ENCODE measurements around the gene VSIG10.

Gene VSIG10

GRCh38 chr12:118103601-118104382, at the start of gene VSIG10:
Gene VSIG10 (minus strand): TSS chr12:118104011. CDS start chr12:118103671, 340 bp downstream.
- ChIA-PET CTCF (interaction anchor here (1.3 to 1.5 kb wide), 2 partner anchors 17 to 59 kb away, joined by 4 to 5 read pairs; no protein-coding TSS in a partner anchor), POLR2A (interaction anchor here (1.4 kb wide), 1 partner anchor 32 kb away, joined by 6 read pairs; the partner anchor contains the start of gene PEBP1)
- TF ChIP-seq CTCF (IDR thresholded peaks at IDR 0.05; ENCODE audit: insufficient read depth, low read length, missing control alignments) = no peak
- peak within 1 kb of the TSS; percentile 75 for H3K4me3 ChIP-seq (ENCODE audit: low read depth, low read length)
- DNase-seq (ENCODE audit: low read depth, low spot score) = no peak

- no peak for TF ChIP-seq CTCF (IDR thresholded peaks at IDR 0.05; ENCODE audit: insufficient read depth, low read length, missing control alignments)
- ChIA-PET CTCF (interaction anchor here (0.7 to 1.7 kb wide), 3 partner anchors 14 to 225 kb away, joined by 3 to 4 read pairs (median 3); partner anchors contain the start of gene SUDS3), POLR2A (interaction anchor here (0.5 to 0.9 kb wide), 2 partner anchors 16 to 59 kb away, joined by 3 read pairs; partner anchors contain the start of gene PEBP1)
- no peak for DNase-seq (ENCODE audit: low read depth, low spot score)
- no peak overlapping the region for H3K4me3 ChIP-seq (ENCODE audit: low read depth, low read length)
Measured at GRCh38 chr12:118151755-118152154, 47.9 kb upstream of the VSIG10 start.

- no peak for TF ChIP-seq CTCF (IDR thresholded peaks at IDR 0.05; ENCODE audit: insufficient read depth, low read length, missing control alignments)
- ChIA-PET POLR2A (no interaction called here), CTCF (interaction anchor here (1.7 to 2.8 kb wide), 3 partner anchors 11 to 31 kb away, joined by 3 to 16 read pairs (median 5); no protein-coding TSS in a partner anchor)
- no peak for DNase-seq (ENCODE audit: low read depth, low spot score)
- no peak overlapping the region for H3K4me3 ChIP-seq (ENCODE audit: low read depth, low read length)
Measured at GRCh38 chr12:118150625-118151024, 46.8 kb upstream of the VSIG10 start.

- ChIA-PET POLR2A (no interaction called here), CTCF (interaction anchor here (1.0 to 2.8 kb wide), 4 partner anchors 9 to 230 kb away, joined by 3 to 16 read pairs (median 5); partner anchors contain the start of gene SUDS3)
- H3K4me3 ChIP-seq (ENCODE audit: low read depth, low read length) = no peak overlapping the region
- TF ChIP-seq CTCF (IDR thresholded peaks at IDR 0.05; ENCODE audit: insufficient read depth, low read length, missing control alignments) = no peak
- DNase-seq (ENCODE audit: low read depth, low spot score) = no peak
Measured at GRCh38 chr12:118148287-118148686, 44.5 kb upstream of the VSIG10 start.

- CTCF ChIA-PET = interaction anchor here (1.2 kb wide), 1 partner anchor 38 kb away, joined by 3 read pairs; no protein-coding TSS in a partner anchor
- no peak for TF ChIP-seq CTCF (IDR thresholded peaks at IDR 0.05; ENCODE audit: insufficient read depth, low read length, missing control alignments)
Measured at GRCh38 chr12:118145798-118146156, 42.0 kb upstream of the VSIG10 start.

GRCh38 chr12:118145113-118145797, 41.4 kb upstream of the VSIG10 start:
- no peak for TF ChIP-seq CTCF (IDR thresholded peaks at IDR 0.05; ENCODE audit: insufficient read depth, low read length, missing control alignments)
- ChIA-PET CTCF (interaction anchor here (1.3 kb wide), 1 partner anchor 8 kb away, joined by 3 read pairs; no protein-coding TSS in a partner anchor), POLR2A (no interaction called here)
- no peak overlapping the region for H3K4me3 ChIP-seq (ENCODE audit: low read depth, low read length)
- DNase-seq (ENCODE audit: low read depth, low spot score) = no peak

More at GRCh38 chr12:118145798-118146156, 42.0 kb upstream of the VSIG10 start:
- DNase-seq (ENCODE audit: low read depth, low spot score) = no peak
- POLR2A ChIA-PET = no interaction called here
- no peak overlapping the region for H3K4me3 ChIP-seq (ENCODE audit: low read depth, low read length)

All from AG04449 (cell line).